Natural killer cell treated with Interleukin-12 subunit alpha and Interleukin-12 subunit beta and Interleukin-15 and Interleukin-18, amount 100 ng/mL, for 72 hours (primary cell): ENCODE measurements around the gene TCERG1L. TPM values are rescaled to one million over a fixed set of nuclear protein-coding genes. Genes with fewer than 3 reads are reported as not detected.

ENCODE experiments used
- ATAC-seq, 2 donors: fragments of 150-1000 bp; cut with Tn5 transposase in 1 of 2; sonication (Bioruptor Pico), chemical (Tn5 transposase) in 1 of 2; 2 replicates each; pipeline ENCODE4 v1.10.0; 2021
- DNase-seq: peaks from one replicate; pipeline ENCODE4 v3.0.0; 2022; ENCODE audit warnings: low spot score
- H3K27ac Mint-ChIP-seq, 2 donors: 1 replicate in 1 of 2; 2 replicates in 1 of 2; pipeline ENCODE4 v1.8.0; 2022; ENCODE audit warnings: mixed read lengths in 2 of 2, mild to moderate bottlenecking in 1 of 2, moderate library complexity in 1 of 2
- H3K27me3 Mint-ChIP-seq, 2 donors: 1 replicate in 1 of 2; 2 replicates in 1 of 2; pipeline ENCODE4 v1.8.0; 2022; ENCODE audit warnings: mixed read lengths in 2 of 2
- H3K36me3 Mint-ChIP-seq: one replicate; pipeline ENCODE4 v1.8.0; 2022; ENCODE audit warnings: mixed read lengths
- H3K4me1 Mint-ChIP-seq, 2 donors: 1 replicate in 1 of 2; 2 replicates in 1 of 2; pipeline ENCODE4 v1.8.0; 2022; ENCODE audit warnings: low read depth in 2 of 2, mixed read lengths in 2 of 2, mild to moderate bottlenecking in 1 of 2
- H3K4me3 Mint-ChIP-seq: one replicate; pipeline ENCODE4 v1.8.0; 2022; ENCODE audit warnings: mixed read lengths
- H3K9me3 Mint-ChIP-seq: 2 replicates; pipeline ENCODE4 v1.8.0; 2022; ENCODE audit warnings: mixed read lengths
- total RNA-seq, 2 donors: library from RNA; stranded (reverse); gene quantifications; one replicate each; pipeline ENCODE4 v1.2.3, GENCODE V29; 2022

TCERG1L gene
- total RNA-seq, 2 donors from 2014 or later: 0.10 to 0.81 TPM

DNA sequence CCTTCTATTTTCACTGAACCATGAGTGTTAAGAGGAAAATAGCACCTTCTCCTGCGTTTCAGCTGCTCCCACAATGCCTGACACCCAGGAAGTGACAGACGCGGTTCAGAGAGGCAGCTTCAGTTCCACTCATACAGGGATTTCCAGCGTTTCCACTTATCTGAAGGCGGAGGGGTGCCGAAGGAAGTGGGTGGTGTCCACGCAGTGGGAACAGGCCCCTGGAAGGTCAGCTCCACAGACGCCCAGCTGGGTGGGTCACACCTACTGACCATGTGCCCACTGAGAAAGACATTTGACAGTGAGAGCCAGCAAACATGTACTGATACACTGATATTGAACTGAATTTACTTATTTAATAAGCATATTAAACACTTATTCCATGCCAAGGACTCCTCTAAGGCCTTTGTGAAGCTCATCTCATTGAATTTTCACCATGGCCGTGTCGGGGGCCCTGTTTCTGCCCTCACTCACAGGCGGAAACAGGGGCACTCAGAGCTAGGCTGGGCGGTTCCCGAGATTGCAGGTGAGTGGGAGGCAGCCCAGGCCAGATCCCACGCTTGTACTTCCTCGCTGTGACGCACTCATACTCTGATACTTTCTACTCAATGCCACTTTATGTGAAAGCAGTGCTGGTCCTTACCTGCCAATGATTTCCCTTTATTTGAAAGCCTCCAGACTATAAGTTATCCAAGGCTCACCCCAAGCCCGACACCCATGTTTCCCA, 96.8 kb downstream of the TCERG1L start:
- no peaks in the 10 kb centered on the region for H3K27me3 Mint-ChIP-seq
- DNase-seq: no peak
- no peaks in the 10 kb centered on the region for H3K9me3 Mint-ChIP-seq
- H3K4me3 Mint-ChIP-seq: no peak overlapping the region
- no peaks in the 10 kb centered on the region for H3K4me1 Mint-ChIP-seq
- ATAC-seq: no peak
- H3K36me3 Mint-ChIP-seq: no peaks in the 10 kb centered on the region
- no peak overlapping the region for H3K27ac Mint-ChIP-seq

DNA sequence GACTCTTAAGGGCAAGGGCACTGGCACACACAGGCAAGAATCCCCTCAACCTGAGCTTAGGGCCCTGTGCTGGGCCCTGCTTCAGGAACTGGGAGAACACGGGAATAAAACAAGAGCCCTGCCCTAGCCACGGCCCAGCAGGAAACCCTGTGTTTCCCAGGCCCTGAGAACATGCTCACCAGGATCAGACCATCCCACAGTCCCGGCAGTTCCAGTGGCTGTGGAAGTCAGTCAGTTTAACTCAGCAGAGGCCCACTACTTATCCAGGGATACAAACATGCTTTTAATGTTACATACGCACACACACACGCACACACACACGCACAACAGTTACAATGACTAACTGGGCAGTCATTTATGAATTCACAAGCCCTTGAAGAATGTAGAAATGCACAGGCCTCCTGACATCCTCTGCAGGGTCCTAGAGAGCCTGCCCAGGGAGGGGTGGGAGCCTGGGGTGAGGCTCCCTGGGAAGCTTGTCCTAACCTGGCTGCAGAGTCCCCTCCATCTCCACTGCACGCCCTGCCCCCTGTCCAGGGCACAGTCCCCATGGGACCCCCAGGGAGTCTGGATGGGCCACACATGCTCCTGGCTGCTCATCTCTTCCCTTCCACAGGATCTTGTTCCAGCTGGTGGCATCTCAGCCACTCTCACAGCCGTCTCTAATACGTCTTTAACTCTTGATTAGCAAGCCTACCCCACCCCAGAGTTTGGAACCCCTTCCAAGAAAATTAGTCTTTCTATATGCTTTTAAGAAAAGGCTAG, 97.6 kb downstream of the TCERG1L start:
- no peaks in the 10 kb centered on the region for H3K4me1 Mint-ChIP-seq
- no peaks in the 10 kb centered on the region for H3K27me3 Mint-ChIP-seq
- DNase-seq: no peak
- ATAC-seq: no peak
- H3K4me3 Mint-ChIP-seq: no peak overlapping the region
- no peak overlapping the region for H3K27ac Mint-ChIP-seq
- no peaks in the 10 kb centered on the region for H3K36me3 Mint-ChIP-seq
- no peaks in the 10 kb centered on the region for H3K9me3 Mint-ChIP-seq

DNA sequence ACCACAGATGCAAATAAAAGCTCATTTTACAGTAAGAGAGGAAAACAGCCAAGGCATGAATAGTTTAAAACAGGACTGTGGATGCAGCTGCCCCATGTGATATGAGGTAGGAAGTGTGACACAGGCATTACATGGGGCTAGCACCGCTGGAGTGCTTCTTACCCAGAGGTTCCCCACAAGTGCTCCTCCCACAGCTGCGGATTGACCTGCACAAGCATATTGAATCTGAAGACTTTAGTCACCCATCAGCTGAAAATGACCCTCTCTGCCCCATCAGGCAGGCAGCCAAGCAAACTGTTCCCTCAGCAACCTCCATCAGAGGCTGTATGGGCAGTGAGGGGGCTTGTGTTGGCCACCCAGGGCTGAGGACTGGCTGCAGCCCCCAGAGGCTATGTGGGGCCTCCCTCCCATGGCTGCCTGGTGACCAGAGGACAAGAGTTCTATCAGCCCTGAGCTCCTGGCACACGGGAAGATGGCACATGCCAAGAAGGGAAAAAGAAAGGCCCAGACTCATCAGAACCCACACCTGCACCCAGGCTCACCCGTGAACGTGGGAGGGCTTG, 98.7 kb downstream of the TCERG1L start:
- ATAC-seq (no peak), DNase-seq (no peak)
- no peak overlapping the region for H3K4me3 Mint-ChIP-seq
- no peaks in the 10 kb centered on the region for H3K4me1 Mint-ChIP-seq
- no peaks in the 10 kb centered on the region for H3K27me3 Mint-ChIP-seq
- H3K36me3 Mint-ChIP-seq: no peaks in the 10 kb centered on the region
- H3K27ac Mint-ChIP-seq: no peak overlapping the region
- H3K9me3 Mint-ChIP-seq: no peaks in the 10 kb centered on the region

DNA sequence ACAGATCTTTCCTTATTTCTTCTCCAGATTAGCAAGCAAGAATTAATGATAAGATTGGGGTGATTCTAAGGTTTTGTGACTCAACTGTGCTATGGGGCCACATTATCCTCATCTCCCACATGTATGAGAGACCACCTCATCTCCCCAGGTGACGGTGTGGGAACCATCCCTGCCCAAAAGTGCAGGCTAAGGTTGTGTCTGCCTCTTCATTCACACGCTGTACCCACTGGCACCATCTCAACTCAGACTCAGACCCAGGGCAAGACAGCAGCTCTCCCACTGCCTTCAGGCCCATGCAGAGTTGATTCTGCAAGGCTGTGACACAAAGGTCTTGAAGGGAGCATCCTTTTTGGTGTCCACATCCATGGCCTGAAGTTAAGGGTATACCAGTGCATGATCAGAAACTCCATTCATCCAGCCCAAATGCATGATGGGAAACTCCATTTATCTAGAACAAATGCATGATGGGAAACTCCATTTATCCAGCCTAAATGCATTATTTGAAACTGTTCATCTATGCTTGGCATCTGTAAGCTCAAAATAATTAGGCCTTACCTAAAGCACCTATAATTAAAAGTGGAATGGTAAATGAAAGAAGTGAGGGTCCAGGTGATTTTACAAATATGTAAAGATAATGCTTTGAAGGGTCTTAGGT, 99.4 kb downstream of the TCERG1L start:
- no peaks in the 10 kb centered on the region for H3K27me3 Mint-ChIP-seq
- ATAC-seq (no peak), DNase-seq (no peak)
- no peaks in the 10 kb centered on the region for H3K36me3 Mint-ChIP-seq
- no peak overlapping the region for H3K27ac Mint-ChIP-seq
- H3K4me1 Mint-ChIP-seq: no peaks in the 10 kb centered on the region
- H3K9me3 Mint-ChIP-seq: no peaks in the 10 kb centered on the region
- H3K4me3 Mint-ChIP-seq: no peak overlapping the region

DNA sequence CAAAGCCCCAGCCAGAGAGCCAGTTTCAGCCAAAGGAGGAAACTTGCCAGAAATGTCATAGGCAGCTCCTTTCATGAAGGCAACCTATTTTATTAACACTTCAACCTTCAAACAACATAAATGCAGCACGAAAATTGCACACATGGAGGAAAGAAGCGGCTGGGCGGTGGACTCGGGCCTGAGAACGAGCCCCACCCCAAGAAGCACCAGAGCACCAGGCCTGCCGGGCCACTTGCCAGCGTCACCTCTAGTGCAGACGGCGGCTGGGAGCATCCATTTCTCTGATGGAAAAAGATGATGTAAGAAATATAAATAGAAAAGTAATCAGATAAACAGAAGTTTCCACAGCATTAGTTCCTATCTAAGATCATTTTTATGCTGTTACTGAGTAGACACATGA, 100.0 kb downstream of the TCERG1L start:
- no peaks in the 10 kb centered on the region for H3K36me3 Mint-ChIP-seq
- H3K4me3 Mint-ChIP-seq: no peak overlapping the region
- H3K27ac Mint-ChIP-seq: no peak overlapping the region
- no peaks in the 10 kb centered on the region for H3K9me3 Mint-ChIP-seq
- no peaks in the 10 kb centered on the region for H3K27me3 Mint-ChIP-seq
- H3K4me1 Mint-ChIP-seq: no peaks in the 10 kb centered on the region
- DNase-seq (no peak), ATAC-seq (no peak)

DNA sequence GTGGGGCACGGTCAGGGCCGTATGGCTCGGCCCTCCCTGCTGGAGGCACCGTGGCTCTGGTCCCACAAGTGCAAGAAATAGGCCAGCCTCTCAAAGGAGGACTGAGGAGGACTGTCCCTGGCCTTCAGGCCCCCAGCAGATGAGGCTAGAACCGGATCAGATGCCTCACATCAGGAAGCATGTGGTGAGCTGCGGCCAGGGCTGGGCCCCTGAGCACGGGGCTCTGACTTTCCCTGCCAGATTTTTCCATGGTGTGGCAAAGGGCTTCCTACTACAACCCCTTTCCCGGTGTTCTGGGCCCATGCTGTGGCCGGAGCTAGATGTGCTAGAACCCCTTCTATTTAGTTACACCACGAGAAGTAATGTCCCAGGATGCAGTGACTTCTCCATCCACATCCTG, 100.4 kb downstream of the TCERG1L start:
- DNase-seq (no peak), ATAC-seq (no peak)
- no peak overlapping the region for H3K27ac Mint-ChIP-seq
- no peak overlapping the region for H3K4me3 Mint-ChIP-seq
- no peaks in the 10 kb centered on the region for H3K4me1 Mint-ChIP-seq
- H3K9me3 Mint-ChIP-seq: no peaks in the 10 kb centered on the region
- no peaks in the 10 kb centered on the region for H3K36me3 Mint-ChIP-seq
- no peaks in the 10 kb centered on the region for H3K27me3 Mint-ChIP-seq

DNA sequence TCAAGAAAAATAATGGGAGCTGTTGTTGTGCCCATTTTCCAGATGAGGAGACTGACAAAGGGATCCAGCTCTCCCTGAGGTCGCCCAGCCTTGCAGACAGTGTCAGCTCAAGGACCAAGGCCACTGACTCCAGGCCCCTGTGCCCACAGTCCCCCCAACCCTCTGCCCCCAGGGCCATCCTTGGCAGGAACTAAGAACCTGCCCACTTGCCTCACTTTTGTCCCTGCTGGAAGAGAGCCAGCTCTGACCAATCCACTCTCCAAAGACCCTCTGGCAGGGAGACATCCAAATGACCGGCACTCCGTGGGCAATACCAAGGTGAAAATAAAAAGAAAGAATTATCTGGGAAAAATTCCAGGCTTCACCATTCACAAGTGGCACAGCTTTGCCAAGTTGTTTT, 101.3 kb downstream of the TCERG1L start:
- DNase-seq: no peak
- Mint-ChIP-seq H3K27me3 (no peaks in the 10 kb centered on the region), H3K4me1 (no peaks in the 10 kb centered on the region), H3K4me3 (no peak overlapping the region), H3K36me3 (no peaks in the 10 kb centered on the region), H3K9me3 (no peaks in the 10 kb centered on the region), H3K27ac (no peak overlapping the region)
- ATAC-seq: no peak

DNA sequence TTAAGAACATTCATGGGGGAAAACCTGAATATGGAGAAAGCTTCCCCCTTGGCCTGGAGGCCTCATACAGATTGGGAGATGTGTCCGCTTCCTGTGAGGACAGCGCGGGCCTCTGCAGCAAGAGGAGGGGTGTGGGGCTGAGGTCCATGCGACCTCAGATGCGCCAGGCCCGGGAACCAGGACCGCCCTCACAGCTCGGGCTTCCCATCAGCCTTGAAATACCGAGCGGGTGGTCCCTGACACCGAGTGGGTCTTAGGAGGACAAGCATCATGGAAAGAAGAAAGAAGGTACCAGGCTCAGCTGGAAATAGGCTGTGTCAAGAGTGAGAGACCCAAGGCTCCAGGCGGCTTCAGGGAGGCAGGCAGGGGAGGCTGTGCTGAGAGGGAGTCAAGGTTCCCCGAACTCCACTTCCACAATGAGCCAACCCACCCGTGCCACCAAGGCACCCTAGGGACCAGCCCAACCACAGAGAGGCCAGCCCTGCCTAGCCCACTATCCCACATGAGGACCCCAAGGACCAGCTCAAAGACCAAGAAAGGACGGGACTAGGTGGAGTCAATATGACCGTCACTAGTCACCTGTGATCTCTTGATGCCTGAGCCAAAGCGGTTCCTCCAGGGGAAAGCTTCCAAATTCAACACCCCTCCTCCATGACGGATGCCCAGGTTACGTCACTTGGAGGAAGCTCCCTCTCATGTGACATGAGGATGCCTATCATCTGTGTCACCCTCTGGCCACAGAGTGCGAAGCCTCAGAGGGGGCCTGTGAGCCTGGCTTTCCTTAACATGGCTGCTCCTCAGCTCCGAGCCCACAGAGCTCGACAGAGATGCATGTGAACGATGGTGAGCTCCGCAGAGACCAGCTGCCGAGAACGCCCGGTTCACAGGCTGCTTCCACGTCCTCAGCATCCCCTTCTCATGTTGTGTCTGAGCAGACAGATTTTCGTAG, 103.7 kb downstream of the TCERG1L start:
- no peak for DNase-seq
- ATAC-seq: no peak
- H3K36me3 Mint-ChIP-seq: no peaks in the 10 kb centered on the region
- H3K4me1 Mint-ChIP-seq: no peaks in the 10 kb centered on the region
- no peak overlapping the region for H3K27ac Mint-ChIP-seq
- no peaks in the 10 kb centered on the region for H3K27me3 Mint-ChIP-seq
- H3K4me3 Mint-ChIP-seq: no peak overlapping the region
- no peaks in the 10 kb centered on the region for H3K9me3 Mint-ChIP-seq

DNA sequence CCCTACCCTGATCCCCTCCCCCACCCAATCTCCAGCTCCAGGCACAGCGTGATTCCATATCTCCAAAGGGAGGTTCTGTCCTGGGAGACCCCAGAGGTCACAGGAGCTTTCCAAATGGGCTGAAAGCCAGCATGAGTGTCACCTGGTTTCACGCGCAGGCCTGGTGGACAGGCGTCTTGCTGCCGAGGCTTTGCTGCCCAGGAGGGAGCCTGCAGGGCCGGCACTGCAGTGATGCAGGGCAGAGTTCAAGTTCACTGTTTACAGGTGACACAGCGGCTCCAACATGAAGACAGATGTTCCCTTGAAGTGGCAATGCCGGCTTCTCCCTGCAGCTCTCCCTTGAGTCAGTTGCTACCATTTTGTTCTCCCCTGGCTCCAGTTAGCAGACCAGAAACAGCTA, 104.3 kb downstream of the TCERG1L start:
- no peak overlapping the region for H3K4me3 Mint-ChIP-seq
- no peak for DNase-seq
- no peaks in the 10 kb centered on the region for H3K9me3 Mint-ChIP-seq
- H3K36me3 Mint-ChIP-seq: no peaks in the 10 kb centered on the region
- no peaks in the 10 kb centered on the region for H3K27me3 Mint-ChIP-seq
- no peaks in the 10 kb centered on the region for H3K4me1 Mint-ChIP-seq
- no peak overlapping the region for H3K27ac Mint-ChIP-seq
- no peak for ATAC-seq

DNA sequence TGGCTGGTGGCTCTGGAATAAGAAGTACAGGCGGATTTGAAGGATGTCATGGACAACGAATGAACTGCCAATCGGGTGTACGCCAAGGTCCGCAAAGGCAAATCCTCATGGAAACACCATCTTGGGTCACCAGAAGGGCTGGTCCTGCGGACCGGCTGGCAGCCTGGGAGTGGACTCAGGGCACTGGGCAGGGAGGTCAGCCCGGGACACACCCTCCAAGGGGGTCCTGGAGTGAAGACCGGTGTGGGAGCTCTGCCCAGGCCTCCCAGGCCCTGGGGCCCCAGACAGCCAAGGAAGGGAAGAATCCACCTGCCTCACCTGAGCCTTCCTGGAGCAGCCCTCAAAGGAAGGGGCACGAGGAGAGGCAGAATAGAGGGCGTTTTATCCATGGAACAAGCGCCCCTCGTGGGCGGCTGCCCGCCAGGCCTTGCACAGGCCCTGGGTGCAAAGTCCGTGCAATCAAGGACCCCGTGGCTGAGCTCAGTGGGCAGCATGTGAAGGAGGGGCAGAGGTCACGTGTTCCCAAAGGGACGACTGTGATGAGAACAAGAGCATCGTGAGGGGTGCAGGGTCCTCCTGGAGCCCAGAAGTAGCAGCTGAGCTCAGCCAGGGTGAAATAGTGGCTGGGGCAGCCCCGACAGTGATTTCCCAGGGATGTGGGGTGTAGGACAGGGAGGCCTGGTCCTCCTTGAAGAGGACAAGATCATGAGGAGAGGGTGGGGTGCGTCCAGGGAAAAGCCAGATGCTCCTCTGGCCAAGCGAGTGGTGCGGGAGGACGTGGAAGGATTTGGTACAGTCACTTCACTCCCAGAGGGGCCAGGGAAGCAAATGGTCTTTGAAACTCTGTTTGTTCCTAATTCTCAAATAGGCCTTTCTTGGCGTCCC, 105.2 kb downstream of the TCERG1L start:
- no peak for ATAC-seq
- Mint-ChIP-seq H3K27ac (no peak overlapping the region), H3K36me3 (no peaks in the 10 kb centered on the region), H3K27me3 (peaks cover 0 to 2% of the 10 kb centered on the region in 2 donors), H3K4me1 (no peaks in the 10 kb centered on the region), H3K9me3 (no peaks in the 10 kb centered on the region), H3K4me3 (no peak overlapping the region)
- no peak for DNase-seq

DNA sequence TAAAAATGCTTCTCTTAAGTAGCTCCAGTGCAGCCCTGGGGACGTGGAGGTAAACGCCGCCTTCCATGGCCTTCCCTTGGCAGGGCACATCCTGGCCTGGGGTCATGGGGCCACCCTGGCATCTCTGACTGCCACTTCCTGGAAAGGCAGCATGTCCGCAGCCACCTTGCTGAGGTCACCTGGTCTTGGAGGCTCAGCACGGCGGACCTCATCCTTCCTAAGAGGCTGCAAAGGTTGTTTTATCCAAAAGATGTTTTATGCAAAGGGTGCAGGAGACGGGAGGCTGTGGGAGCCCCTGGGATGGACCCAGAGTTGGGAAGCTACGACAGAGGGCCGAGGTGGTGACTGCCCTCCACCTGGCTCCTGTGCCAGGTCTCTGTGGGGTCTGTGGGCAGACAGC, 106.0 kb downstream of the TCERG1L start:
- H3K4me3 Mint-ChIP-seq: no peak overlapping the region
- H3K27me3 Mint-ChIP-seq: peaks cover 0 to 2% of the 10 kb centered on the region in 2 donors
- H3K9me3 Mint-ChIP-seq: no peaks in the 10 kb centered on the region
- H3K36me3 Mint-ChIP-seq: no peaks in the 10 kb centered on the region
- DNase-seq: no peak
- no peak overlapping the region for H3K27ac Mint-ChIP-seq
- no peaks in the 10 kb centered on the region for H3K4me1 Mint-ChIP-seq
- ATAC-seq: no peak

DNA sequence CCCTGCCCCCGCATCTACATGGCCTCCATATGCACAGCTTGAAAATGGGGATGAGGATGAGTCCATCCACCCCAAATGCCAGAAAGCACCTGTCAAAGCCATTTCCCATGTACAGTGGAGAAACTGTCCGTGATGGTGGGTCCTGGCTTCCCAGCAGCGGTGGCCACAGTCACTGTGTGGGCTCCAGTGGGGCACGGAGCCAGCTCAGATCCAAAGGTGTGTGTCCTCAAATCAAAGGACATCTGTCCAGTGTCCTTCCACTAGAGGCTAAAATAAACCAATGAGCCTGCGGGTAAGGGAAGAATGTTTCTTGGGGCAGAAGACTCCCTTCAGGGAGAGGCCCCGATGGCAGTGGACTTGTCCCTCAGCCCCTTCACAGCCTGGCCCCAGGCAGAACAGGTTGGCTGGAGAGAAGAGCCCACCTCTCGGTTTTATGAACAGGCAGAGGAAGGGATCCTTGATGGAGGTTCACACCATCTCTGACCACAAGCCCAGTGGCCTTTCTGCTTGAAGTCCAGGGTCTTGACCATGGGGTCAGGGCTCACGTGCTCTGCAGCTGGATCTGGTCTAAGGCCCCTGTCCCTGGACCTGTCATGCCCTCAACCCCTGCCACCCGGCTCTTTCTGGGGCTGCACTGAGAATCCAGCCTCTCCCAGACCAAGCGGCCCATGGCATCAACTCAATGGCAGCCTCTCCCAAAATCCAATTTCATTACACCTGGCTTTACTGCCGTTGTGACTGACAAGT, 106.9 kb downstream of the TCERG1L start:
- peaks cover 7% of the 10 kb centered on the region in 2 donors for H3K27me3 Mint-ChIP-seq
- no peaks in the 10 kb centered on the region for H3K9me3 Mint-ChIP-seq
- H3K36me3 Mint-ChIP-seq: no peaks in the 10 kb centered on the region
- no peak overlapping the region for H3K27ac Mint-ChIP-seq
- ATAC-seq (no peak), DNase-seq (no peak)
- no peak overlapping the region for H3K4me3 Mint-ChIP-seq
- H3K4me1 Mint-ChIP-seq: no peaks in the 10 kb centered on the region
